PC-3 (cell line): ENCODE data around the gene PLA2G4F.

Experiments
- CTCF ChIP-seq: fragments of 300-600 bp; sonication (generic); conservative IDR thresholded peaks from 2 replicates; pipeline ENCODE4 v1.5.1; 2017; ENCODE audit warnings: antibody characterized with exemption, low read depth, mild to moderate bottlenecking, low read length
- EZH2 ChIP-seq: fragments of 300-600 bp; sonication (generic); IDR thresholded peaks from one replicate; pipeline ENCODE4 v1.6.1; 2017; ENCODE audit warnings: antibody characterized with exemption, mild to moderate bottlenecking, low read length; ENCODE audit not compliant: unreplicated experiment

- TF ChIP-seq CTCF (no peak), EZH2 (no peak)
These were observed 27.1 kb downstream of the PLA2G4F start for GRCh38 chr15:42129364-42129763.
